Measurements from ENCODE around the gene FASTK.
"Not testable (repeated sequence)": the region's sequence is repeated elsewhere in the genome, so short reads cannot be mapped to it uniquely, and the experiment has no call there.

The FASTK gene

GRCh38 chr7:151045967-151046366 lies 34.6 kb downstream of the FASTK start:
- no peak for DNase-seq

GRCh38 chr7:151045262-151045661 lies 35.3 kb downstream of the FASTK start:
- DNase-seq, result no peak

GRCh38 chr7:151043959-151044358 lies 36.6 kb downstream of the FASTK start:
- DNase-seq, result no peak

- DNase-seq, result not testable (repeated sequence)
These were observed 37.2 kb downstream of the FASTK start for GRCh38 chr7:151043449-151043848.

- DNase-seq, result no peak
These were observed 39.8 kb downstream of the FASTK start for GRCh38 chr7:151040616-151041375.

- no peak for DNase-seq
These were observed 40.6 kb downstream of the FASTK start for GRCh38 chr7:151039850-151040548.

- DNase-seq, result no peak
These were observed 41.4 kb downstream of the FASTK start for GRCh38 chr7:151038951-151039849.

GRCh38 chr7:151035902-151036301 lies 44.7 kb downstream of the FASTK start:
- DNase-seq, result no peak

- no peak for DNase-seq
These were observed 45.4 kb downstream of the FASTK start for GRCh38 chr7:151035026-151035717.

- DNase-seq, result no peak
These were observed 46.1 kb downstream of the FASTK start for GRCh38 chr7:151034312-151035025.

GRCh38 chr7:151033864-151034249 lies 46.8 kb downstream of the FASTK start:
- DNase-seq, result no peak

GRCh38 chr7:151032936-151033863 lies 47.4 kb downstream of the FASTK start:
- no peak for DNase-seq

- no peak for DNase-seq
These were observed 49.6 kb downstream of the FASTK start for GRCh38 chr7:151031011-151031410.

GRCh38 chr7:151028948-151029501 lies 51.6 kb downstream of the FASTK start:
- no peak for DNase-seq

- peak; percentile 93 to 99 (median 98) for DNase-seq
These were observed 52.3 kb downstream of the FASTK start, which contains the start of gene ABCB8 for GRCh38 chr7:151028131-151028947. TSS of gene ABCB8 (plus strand) at chr7:151028450. CDS start at chr7:151028516, 66 bp downstream.

GRCh38 chr7:151027728-151028130 lies 52.9 kb downstream of the FASTK start:
- DNase-seq, result not testable (repeated sequence)

GRCh38 chr7:151026771-151027727 lies 53.6 kb downstream of the FASTK start:
- peak in 1 of 6 experiments; percentile 14 for DNase-seq

Measured in stimulated activated naive CD4-positive, alpha-beta T cell (primary cell).